Cerebellar cortex (tissue), 1 donor: Measurements from ENCODE around the gene RCCD1.

Source experiments
- DNase-seq: peaks from one replicate; pipeline ENCODE4 v3.0.0-alpha.2; 2015; ENCODE audit warnings: low spot score

Gene RCCD1

GRCh38 chr15:90966262-90966661 lies 11.6 kb downstream of the RCCD1 start:
- DNase-seq = no peak

- DNase-seq = no peak
Measured at GRCh38 chr15:90967206-90967605, 12.5 kb downstream of the RCCD1 start.

- DNase-seq = no peak
Measured at GRCh38 chr15:90968434-90968833, 13.8 kb downstream of the RCCD1 start.

- DNase-seq = no peak
Measured at GRCh38 chr15:90970274-90970673, 15.6 kb downstream of the RCCD1 start.

- DNase-seq = no peak
Measured at GRCh38 chr15:90972133-90972532, 17.4 kb downstream of the RCCD1 start.

- DNase-seq = no peak
Measured at GRCh38 chr15:90974216-90974615, 19.5 kb downstream of the RCCD1 start.

- no peak for DNase-seq
Measured at GRCh38 chr15:90979582-90979981, 24.9 kb downstream of the RCCD1 start.

- no peak for DNase-seq
Measured at GRCh38 chr15:90981681-90982080, 27.0 kb downstream of the RCCD1 start.

GRCh38 chr15:90982135-90982534 lies 27.5 kb downstream of the RCCD1 start:
- no peak for DNase-seq

- no peak for DNase-seq
Measured at GRCh38 chr15:90986790-90987507, 32.3 kb downstream of the RCCD1 start.

GRCh38 chr15:90987561-90988141 lies 33.0 kb downstream of the RCCD1 start:
- no peak for DNase-seq

GRCh38 chr15:90988296-90988695 lies 33.6 kb downstream of the RCCD1 start:
- DNase-seq = no peak

GRCh38 chr15:90989040-90989768 lies 34.5 kb downstream of the RCCD1 start:
- DNase-seq = no peak

- DNase-seq = no peak
Measured at GRCh38 chr15:90990446-90990845, 35.8 kb downstream of the RCCD1 start.

- DNase-seq = no peak
Measured at GRCh38 chr15:90991587-90992285, 37.1 kb downstream of the RCCD1 start.

GRCh38 chr15:90994059-90994416 lies 39.4 kb downstream of the RCCD1 start:
- no peak for DNase-seq

GRCh38 chr15:90994417-90995311 lies 40.0 kb downstream of the RCCD1 start, which contains the start of gene PRC1:
PRC1 (minus strand) TSS chr15:90994535; CDS start chr15:90994417, 118 bp downstream.
- DNase-seq = peak; percentile 98

GRCh38 chr15:90998737-90999136 lies 44.1 kb downstream of the RCCD1 start:
- no peak for DNase-seq

GRCh38 chr15:91001209-91001608 lies 46.5 kb downstream of the RCCD1 start:
- no peak for DNase-seq

- no peak for DNase-seq
Measured at GRCh38 chr15:91007266-91007665, 52.6 kb downstream of the RCCD1 start.
